HG03520 (cell line): Measurements from ENCODE around the gene DLX1.
"Not testable (repeated sequence)": the region's sequence is repeated elsewhere in the genome, so short reads cannot be mapped to it uniquely, and the experiment has no call there.

Experiments used
- ATAC-seq: cut with Tn5 transposase; IDR thresholded peaks from one replicate; pipeline ENCODE4 v1.9.1; 2021; ENCODE audit warnings: mild to moderate bottlenecking, moderate library complexity; ENCODE audit not compliant: unreplicated experiment

The DLX1 gene

GRCh38 chr2:172063446-172063845, 21.9 kb upstream of the DLX1 start:
- no peak for ATAC-seq

DNA sequence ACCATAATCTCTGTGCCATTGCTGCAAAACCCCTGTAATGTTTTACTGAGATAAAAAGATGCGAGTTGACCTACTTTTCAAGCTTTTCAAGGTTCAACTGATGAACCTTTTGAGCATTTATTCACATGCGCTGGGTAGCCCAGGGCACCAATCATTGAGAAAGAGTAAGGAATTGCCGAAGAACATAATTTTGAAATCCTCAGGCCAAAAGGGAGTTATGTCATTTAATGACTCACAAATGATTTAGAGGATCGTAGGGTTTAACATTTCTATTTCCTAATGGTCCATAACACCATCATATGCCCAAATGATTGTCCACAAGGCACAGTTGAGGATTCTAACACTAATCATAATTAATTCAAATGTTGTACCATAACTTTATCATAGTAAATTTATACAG, 20.2 kb upstream of the DLX1 start:
- ATAC-seq, result no peak

DNA sequence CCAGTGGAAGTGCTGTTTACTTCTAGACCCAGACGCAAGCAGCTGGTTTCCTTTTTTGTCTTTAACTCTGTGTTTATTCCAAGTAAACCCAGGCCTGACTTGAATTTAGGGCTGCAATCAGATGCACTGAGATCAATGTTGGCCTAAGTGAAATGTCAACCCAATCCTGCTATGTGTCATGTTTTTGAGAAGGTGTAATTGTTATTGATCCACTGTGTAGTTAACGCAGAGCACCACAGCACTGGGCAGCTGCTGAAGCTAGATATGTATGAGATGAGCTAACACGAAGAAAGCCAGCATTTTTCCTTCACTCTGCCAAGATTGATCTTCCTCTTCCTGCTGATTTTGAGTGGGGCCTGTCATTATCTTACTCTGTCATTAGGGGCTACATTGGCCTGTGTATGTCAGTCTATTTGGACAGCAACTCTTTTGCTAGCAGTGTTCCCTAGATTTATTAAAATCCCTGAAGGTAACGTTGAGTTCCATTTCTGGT, 18.9 kb upstream of the DLX1 start:
- ATAC-seq, result no peak

- ATAC-seq, result not testable (repeated sequence)
Observed at GRCh38 chr2:172067905-172068304, 17.4 kb upstream of the DLX1 start.

GRCh38 chr2:172070936-172071335, 14.4 kb upstream of the DLX1 start:
- no peak for ATAC-seq

DNA sequence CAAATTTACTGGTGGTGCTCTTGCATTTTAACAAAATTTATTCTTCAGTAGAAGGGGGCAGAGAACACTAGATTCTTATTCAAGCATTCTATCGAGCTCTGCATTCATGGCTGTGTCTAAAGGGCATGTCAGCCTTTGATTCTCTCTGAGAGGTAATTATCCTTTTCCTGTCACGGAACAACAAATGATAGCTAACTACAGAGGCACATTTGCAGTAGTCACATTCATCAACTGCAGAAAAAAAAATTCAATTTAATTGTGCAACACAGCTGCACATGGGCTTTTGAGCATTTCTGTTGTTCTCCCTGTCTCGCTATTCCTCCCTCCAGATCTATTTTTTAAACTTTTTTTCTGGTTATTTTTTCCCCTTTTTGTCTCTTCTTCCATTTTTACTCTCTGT, 13.0 kb upstream of the DLX1 start:
- ATAC-seq, result no peak

- ATAC-seq, result no peak
Observed at GRCh38 chr2:172072706-172073105, 12.6 kb upstream of the DLX1 start.

GRCh38 chr2:172073518-172073917, 11.8 kb upstream of the DLX1 start:
- no peak for ATAC-seq

- ATAC-seq, result no peak
Observed at GRCh38 chr2:172074254-172074653, 11.1 kb upstream of the DLX1 start.

DNA sequence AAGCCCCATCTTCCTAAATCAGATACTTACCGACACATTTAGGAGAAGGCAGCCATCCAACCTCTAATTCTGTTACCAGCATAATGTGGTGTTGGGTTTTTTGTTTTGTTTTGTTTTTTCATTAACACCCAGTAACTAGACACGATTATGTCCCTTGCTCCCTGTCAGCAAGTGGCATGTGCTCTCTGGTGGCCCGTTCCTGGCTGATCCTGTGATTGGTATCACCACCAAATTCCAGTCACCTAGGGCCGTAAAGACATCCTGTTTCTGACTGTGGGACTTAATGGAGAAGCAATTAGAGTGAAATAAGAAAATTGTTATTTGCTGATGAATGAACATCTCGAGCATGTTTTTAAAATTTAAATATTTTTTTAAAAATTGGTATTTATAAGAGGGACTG, 5.9 kb upstream of the DLX1 start:
- no peak for ATAC-seq

- no peak for ATAC-seq
Observed at GRCh38 chr2:172079838-172080640, 5.3 kb upstream of the DLX1 start.

GRCh38 chr2:172080641-172081220, 4.6 kb upstream of the DLX1 start:
- ATAC-seq, result no peak

GRCh38 chr2:172081221-172082022, 3.9 kb upstream of the DLX1 start:
- ATAC-seq, result no peak

DNA sequence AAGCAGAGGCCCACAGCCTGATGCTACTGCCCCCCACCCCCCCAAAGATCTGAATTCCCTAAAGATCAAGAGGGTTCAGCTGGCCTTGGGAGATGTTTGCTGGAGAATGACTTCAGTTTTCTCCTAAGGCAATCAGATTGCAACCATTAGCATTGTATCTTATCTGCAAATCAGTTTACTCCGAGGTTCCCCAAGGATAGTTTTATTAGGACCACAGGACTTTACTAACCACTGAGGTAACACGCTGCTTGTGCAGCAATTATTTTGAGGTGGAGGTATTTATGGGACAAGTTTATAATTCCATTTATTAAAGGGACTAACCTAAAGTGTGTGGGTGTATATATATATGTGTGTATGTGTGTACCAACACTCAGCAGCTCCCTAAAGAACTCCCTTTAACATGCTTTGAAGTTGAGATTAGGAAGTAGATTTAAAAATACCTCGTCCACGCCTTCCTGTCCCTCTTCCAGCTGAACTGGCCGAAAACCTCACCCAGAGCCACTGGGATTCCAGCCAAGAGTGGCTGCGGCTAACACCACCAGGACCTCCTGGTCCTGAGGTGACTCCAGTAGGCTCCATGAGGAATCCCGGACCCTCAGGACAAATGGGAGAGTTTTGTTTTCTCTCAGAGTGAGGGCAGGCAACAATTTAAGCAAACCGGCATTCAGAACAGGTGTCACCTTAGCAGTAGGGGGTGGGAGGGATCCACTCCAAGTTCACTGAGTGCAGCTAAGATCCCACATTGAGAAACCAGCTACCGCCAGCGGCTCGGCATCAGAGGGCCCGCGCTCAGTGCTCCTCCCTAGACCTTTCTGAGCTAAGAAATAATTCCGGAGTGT, 3.0 kb upstream of the DLX1 start:
- ATAC-seq, result no peak

DNA sequence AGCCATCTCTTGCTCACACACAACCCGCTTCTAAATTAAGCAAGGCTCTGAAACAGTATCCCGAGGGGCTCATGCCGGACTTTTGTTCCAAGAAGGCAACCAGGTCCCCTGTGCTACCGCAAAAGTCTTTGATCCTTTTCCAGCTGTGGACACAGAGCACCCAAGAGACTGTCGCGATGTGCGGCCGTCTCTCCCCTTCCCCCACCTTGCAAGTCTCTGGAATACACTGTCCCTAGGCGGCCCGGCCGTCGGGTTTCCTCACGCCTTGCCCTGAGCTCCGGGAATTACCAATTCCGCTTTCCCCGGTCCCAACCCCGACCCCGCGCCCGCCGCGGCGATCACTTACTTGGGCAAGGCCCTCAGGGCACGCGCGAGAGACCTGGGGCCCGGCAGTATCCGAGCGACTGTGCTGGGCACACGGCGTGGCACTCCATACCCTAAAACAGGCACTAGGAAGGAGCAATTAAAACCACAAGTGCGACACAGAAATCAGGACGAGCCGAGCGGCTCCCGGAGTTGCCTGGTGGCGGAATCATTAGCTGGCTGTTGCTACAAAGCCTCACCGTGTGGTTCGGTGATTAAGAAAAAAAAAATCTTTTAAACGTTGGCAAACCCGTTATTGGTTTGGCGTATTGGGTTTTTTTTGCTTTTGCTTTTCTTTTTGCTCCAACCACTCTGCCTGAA, 2.2 kb upstream of the DLX1 start:
- ATAC-seq, result no peak

DNA sequence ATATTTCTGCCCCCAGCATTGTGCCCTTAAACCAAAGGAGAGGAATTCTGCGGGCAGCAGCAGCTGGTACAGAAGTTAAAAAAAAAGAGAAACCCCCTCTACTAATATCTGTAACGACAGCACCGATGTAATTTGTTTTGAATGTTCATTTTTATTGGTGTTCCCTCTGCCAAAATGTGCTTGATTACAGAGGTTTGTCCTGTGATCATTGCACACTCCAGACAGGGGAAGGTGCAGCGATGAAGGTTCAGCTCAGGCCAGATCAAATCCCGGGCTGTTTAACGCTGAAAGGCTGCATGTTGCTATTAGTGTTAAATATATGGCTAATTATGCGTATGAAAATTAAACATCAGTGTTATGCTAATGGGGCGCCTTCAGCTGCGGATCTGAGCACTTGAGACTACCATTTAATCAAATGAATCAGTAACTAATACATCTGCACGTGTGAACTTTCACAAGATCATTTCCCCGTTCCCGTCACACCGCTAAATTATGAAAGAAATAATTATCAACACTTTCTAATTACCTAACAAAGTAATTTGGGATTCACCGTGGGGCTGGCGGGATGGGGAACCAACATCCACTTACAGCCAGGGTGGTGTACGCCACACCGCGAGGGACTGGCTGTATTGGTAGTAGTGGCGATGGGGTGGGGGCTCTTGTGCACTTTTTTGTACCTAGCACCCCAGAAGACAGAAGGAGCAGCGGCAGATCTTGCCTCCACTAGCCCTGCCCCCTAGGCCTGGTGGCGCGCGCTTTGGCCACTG, 1.5 kb upstream of the DLX1 start:
- ATAC-seq, result no peak

DNA sequence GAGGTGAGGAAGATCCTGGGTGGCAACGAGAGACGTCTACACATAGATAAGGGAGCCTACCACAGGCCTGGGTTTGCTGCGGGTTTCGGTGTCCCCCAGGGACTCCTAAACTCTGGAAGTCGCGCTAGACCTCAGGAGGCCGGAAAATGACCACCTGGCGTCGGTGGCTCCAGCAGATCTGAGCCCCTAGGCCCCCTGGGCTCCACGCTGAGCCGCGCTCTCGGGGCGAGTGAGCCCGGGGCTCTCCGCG, 987 bp upstream of the DLX1 start:
- ATAC-seq, result no peak

DNA sequence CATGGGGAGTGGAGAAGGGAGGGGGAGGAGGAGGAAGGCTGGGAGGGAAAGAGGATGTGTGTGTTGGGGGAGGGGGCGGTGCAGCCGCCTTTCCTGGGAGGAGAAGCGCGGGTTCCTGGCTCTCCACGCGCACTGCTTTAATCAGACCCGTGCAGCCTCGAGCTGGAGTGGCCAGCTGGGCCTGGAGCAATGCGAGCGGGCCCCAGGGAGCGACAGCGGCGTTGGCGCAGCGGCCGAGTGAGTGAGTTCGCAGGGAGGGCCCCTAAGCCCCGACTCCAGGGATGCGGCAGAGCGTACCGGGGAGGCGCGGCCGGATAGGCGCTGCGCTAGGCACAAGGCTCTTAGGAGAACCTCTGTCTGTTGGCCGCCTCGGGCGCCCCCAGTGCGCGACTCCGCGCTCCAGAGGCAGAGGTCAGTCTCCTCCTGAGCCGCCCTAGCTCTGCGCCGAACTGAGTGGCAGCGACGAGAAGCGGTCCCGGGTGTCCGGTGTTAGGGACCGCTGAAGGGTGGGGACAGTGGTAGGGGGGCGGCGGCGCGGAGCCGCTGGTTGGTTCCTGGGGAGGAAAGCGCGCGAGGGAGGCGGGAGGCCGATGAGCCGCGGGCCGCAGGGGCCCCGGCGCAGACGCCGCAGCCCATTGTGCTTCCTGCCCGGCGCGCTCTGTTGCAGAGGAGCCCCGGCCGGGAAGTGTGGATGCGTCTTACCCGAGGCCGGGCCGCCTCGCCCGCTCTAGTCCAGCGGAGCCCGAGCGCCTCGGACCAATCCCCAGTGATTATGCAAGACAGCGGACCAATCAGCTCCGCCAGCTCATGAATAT, 455 bp upstream of the DLX1 start:
- ATAC-seq, result peak; percentile 85
